HepG2 (cell line): ENCODE measurements around the gene MS4A6A. TPM values are rescaled to one million over a fixed set of nuclear protein-coding genes. Genes with fewer than 3 reads are reported as not detected.

Experiments used
- ATF1 ChIP-seq: IDR thresholded peaks from 2 replicates; pipeline ENCODE4 v1.6.1; 2016; ENCODE audit warnings: mild to moderate bottlenecking, control low read depth
- ATF5 ChIP-seq: sonication (generic); formaldehyde crosslinking; IDR thresholded peaks from 2 replicates; pipeline ENCODE4 v1.4.0; 2020; ENCODE audit warnings: mild to moderate bottlenecking, low read depth, missing genetic modification reagents
- DMAP1 ChIP-seq: IDR thresholded peaks from 2 replicates; pipeline ENCODE4 v1.6.1; 2016
- ELF3 ChIP-seq: IDR thresholded peaks from 2 replicates; pipeline ENCODE4 v1.6.1; 2016; ENCODE audit warnings: missing genetic modification reagents, missing compliant biosample characterization
- FOXA1 ChIP-seq, 2 experiments: fragments of 450-650 bp in 1 of 2; sonication (generic) in 1 of 2; formaldehyde crosslinking in 1 of 2; IDR thresholded peaks; 2 replicates each; pipeline versions ENCODE4 v1.4.0 to v1.6.1; 2016 to 2020; ENCODE audit warnings: missing genetic modification reagents in 1 of 2
- FOXM1 ChIP-seq: sonication (generic); formaldehyde crosslinking; IDR thresholded peaks from 2 replicates; pipeline ENCODE4 v1.5.0; 2020; ENCODE audit warnings: missing genetic modification reagents
- HDAC1 ChIP-seq: sonication (generic); formaldehyde crosslinking; IDR thresholded peaks from 2 replicates; pipeline ENCODE4 v1.5.1; 2020; ENCODE audit warnings: mild to moderate bottlenecking, missing genetic modification reagents
- HIVEP1 ChIP-seq: sonication (generic); formaldehyde crosslinking; IDR thresholded peaks from 2 replicates; pipeline ENCODE4 v1.4.0; 2020; ENCODE audit warnings: mild to moderate bottlenecking, missing genetic modification reagents
- HMGXB3 ChIP-seq: sonication (generic); formaldehyde crosslinking; IDR thresholded peaks from 2 replicates; pipeline ENCODE4 v1.4.0; 2020; ENCODE audit warnings: missing genetic modification reagents, borderline replicate concordance
- HNF4A ChIP-seq: sonication (generic); formaldehyde crosslinking; IDR thresholded peaks from 2 replicates; pipeline ENCODE4 v1.4.0; 2020; ENCODE audit warnings: missing genetic modification reagents
- MXD1 ChIP-seq: sonication (generic); formaldehyde crosslinking; IDR thresholded peaks from 2 replicates; pipeline ENCODE4 v1.4.0; 2020; ENCODE audit warnings: mild to moderate bottlenecking, missing genetic modification reagents
- NR3C1 ChIP-seq: sonication (generic); formaldehyde crosslinking; IDR thresholded peaks from 2 replicates; pipeline ENCODE4 v1.4.0; 2020; ENCODE audit warnings: missing genetic modification reagents
- ONECUT2 ChIP-seq: sonication (generic); formaldehyde crosslinking; IDR thresholded peaks from 2 replicates; pipeline ENCODE4 v1.4.0; 2020; ENCODE audit warnings: missing genetic modification reagents
- PPARG ChIP-seq: conservative IDR thresholded peaks from 2 replicates; pipeline ENCODE4 v1.6.1; 2016; ENCODE audit warnings: missing biosample characterization, missing genetic modification reagents
- RCOR2 ChIP-seq: IDR thresholded peaks from 2 replicates; pipeline ENCODE4 v1.6.1; 2016; ENCODE audit warnings: missing biosample characterization, missing genetic modification reagents
- SOX13 ChIP-seq, 3 experiments: fragments of 450-650 bp in 1 of 3; sonication (generic) in 1 of 3; formaldehyde crosslinking in 1 of 3; IDR thresholded peaks in 2 of 3; conservative IDR thresholded peaks in 1 of 3; 2 replicates each; pipeline versions ENCODE4 v1.5.0 to v1.6.1; 2016 to 2020; ENCODE audit warnings: antibody characterized with exemption in 1 of 3, mild to moderate bottlenecking in 1 of 3, missing compliant biosample characterization in 1 of 3, missing genetic modification reagents in 1 of 3, moderate library complexity in 1 of 3
- TFAP4 ChIP-seq: sonication (generic); IDR thresholded peaks from 2 replicates; pipeline ENCODE4 v1.6.1; 2016; ENCODE audit warnings: low read depth, borderline replicate concordance
- TGIF2 ChIP-seq: IDR thresholded peaks from 2 replicates; pipeline ENCODE4 v1.6.1; 2016; ENCODE audit warnings: control low read depth, missing compliant biosample characterization
- THYN1 ChIP-seq: sonication (generic); formaldehyde crosslinking; IDR thresholded peaks from 2 replicates; pipeline ENCODE4 v1.8.1; 2023; ENCODE audit warnings: low read depth, mild to moderate bottlenecking, moderate library complexity, missing genetic modification reagents, borderline replicate concordance
- ZKSCAN8 ChIP-seq: IDR thresholded peaks from 2 replicates; pipeline ENCODE4 v1.6.1; 2016; ENCODE audit warnings: borderline replicate concordance, missing genetic modification reagents, missing compliant biosample characterization
- ZNF276 ChIP-seq: sonication (generic); formaldehyde crosslinking; IDR thresholded peaks from 2 replicates; pipeline ENCODE4 v1.4.0; 2020; ENCODE audit warnings: mild to moderate bottlenecking, low read depth, missing genetic modification reagents
- ZNF780A ChIP-seq: sonication (generic); formaldehyde crosslinking; IDR thresholded peaks from 2 replicates; pipeline ENCODE4 v1.8.0; 2022; ENCODE audit warnings: mild to moderate bottlenecking, missing genetic modification reagents, moderate library complexity
- ZNF878 ChIP-seq: sonication (generic); formaldehyde crosslinking; IDR thresholded peaks from 2 replicates; pipeline ENCODE4 v1.8.1; 2023; ENCODE audit warnings: mild to moderate bottlenecking, missing genetic modification reagents, moderate library complexity
- polyA plus RNA-seq, 8 experiments: library from polyadenylated mRNA; depleted of rRNA in 3 of 8; stranded (reverse) in 7 of 8; unstranded in 1 of 8; fragments of >200 nt; fragmentation: Illumina TruSeq in 4 of 8; extraction: Trizol in 4 of 8; gene quantifications; 2 replicates each; pipeline versions ENCODE4 v1.2.1 to v1.2.3, GENCODE V29; 2011 to 2016; ENCODE audit warnings: low read depth in 4 of 8, missing spikeins in 1 of 8, mixed read lengths in 1 of 8; ENCODE audit not compliant: insufficient read depth in 1 of 8
- total RNA-seq, 5 experiments: library from RNA; depleted of rRNA; stranded (reverse); fragments of >200 nt; fragmentation: Illumina TruSeq; extraction: Trizol; gene quantifications; 2 replicates each; pipeline ENCODE4 v1.2.3, GENCODE V29; 2016; ENCODE audit warnings: low read depth in 1 of 5

Gene MS4A6A
- total and polyA plus RNA-seq, 2 of the 13 experiments (the other 11 are each of a cell fraction or from before 2014, with no cell fraction given), result not detected

GRCh38 chr11:60125956-60126585 is 56.8 kb downstream of the MS4A6A start (continued):
- no peak for TF ChIP-seq TGIF2 (CRISPR knock-in tag)
- no peak for TF ChIP-seq THYN1 (CRISPR knock-in tag)
- no peak for TF ChIP-seq ZNF276 (CRISPR knock-in tag)
- no peak for TF ChIP-seq ONECUT2
- TF ChIP-seq DMAP1 (CRISPR knock-in tag), result no peak
- 0 out of 2 replicates have a peak, but pooled peaks have one; percentile 27 for TF ChIP-seq PPARG (CRISPR knock-in tag)
- no peak for TF ChIP-seq FOXA1 (IDR thresholded peaks at IDR 0.05)
- TF ChIP-seq FOXA1 (CRISPR knock-in tag; IDR thresholded peaks at IDR 0.05), result no peak
- peak; percentile 52; the same call in 1 of the 2 replicates for TF ChIP-seq HNF4A (CRISPR knock-in tag)
- TF ChIP-seq SOX13 (IDR thresholded peaks at IDR 0.05), result no peak
- 0 out of 4 replicates have a peak, but pooled peaks of 1 of the 2 experiments have one; percentile 35 for TF ChIP-seq SOX13 (CRISPR knock-in tag; conservative IDR thresholded peaks at IDR 0.05 in 1 of 2, IDR thresholded peaks at IDR 0.05 in 1 of 2)
- no peak for TF ChIP-seq FOXM1
- peak; percentile 26; the same call in 1 of the 2 replicates for TF ChIP-seq ELF3 (CRISPR knock-in tag)
- no peak for TF ChIP-seq ZNF780A (CRISPR knock-in tag)
- TF ChIP-seq RCOR2 (CRISPR knock-in tag), result no peak
- TF ChIP-seq ATF1 (CRISPR knock-in tag), result no peak
- no peak for TF ChIP-seq ZNF878 (CRISPR knock-in tag)
- TF ChIP-seq HIVEP1 (CRISPR knock-in tag), result no peak
- TF ChIP-seq ZKSCAN8 (CRISPR knock-in tag), result no peak
- no peak for TF ChIP-seq HMGXB3
- no peak for TF ChIP-seq MXD1
- no peak for TF ChIP-seq TFAP4
- no peak for TF ChIP-seq ATF5 (CRISPR knock-in tag)
- no peak for TF ChIP-seq NR3C1 (CRISPR knock-in tag)
- no peak for TF ChIP-seq HDAC1 (CRISPR knock-in tag)
